Left renal cortex interstitium (tissue), 4 donors: Measurements from ENCODE around the gene DENND2A. TPM values are rescaled to one million over a fixed set of nuclear protein-coding genes. Genes with fewer than 3 reads are reported as not detected.
"Not testable (repeated sequence)": the region's sequence is repeated elsewhere in the genome, so short reads cannot be mapped to it uniquely, and the experiment has no call there.

ENCODE experiments used
- DNase-seq, 4 donors: peaks; one replicate each; pipeline ENCODE4 v3.0.0-alpha.2; 2013; ENCODE audit warnings: low read depth in 4 of 4, low spot score in 2 of 4, missing footprints in 1 of 4
- polyA plus RNA-seq, 4 donors: library from polyadenylated mRNA; unstranded; fragments of 120-200 nt; gene quantifications; one replicate each; pipeline ENCODE4 v1.2.1, GENCODE V29; 2013; ENCODE audit not compliant: insufficient read length in 4 of 4

DENND2A gene
- polyA plus RNA-seq, 4 donors: 35.1 to 41.5 (median 38.8) TPM

GRCh38 chr7:140521421-140521820 lies 119.2 kb downstream of the DENND2A start:
- DNase-seq: no peak

GRCh38 chr7:140519007-140519399 lies 121.6 kb downstream of the DENND2A start:
- no peak for DNase-seq

- no peak for DNase-seq
Observed at GRCh38 chr7:140518370-140519006, 122.1 kb downstream of the DENND2A start.

- peak in 3 of 4 donors; percentile 68 to 82 (median 78) for DNase-seq
Observed at GRCh38 chr7:140517546-140518369, 122.9 kb downstream of the DENND2A start.

GRCh38 chr7:140512317-140513000 lies 128.2 kb downstream of the DENND2A start:
- DNase-seq: no peak

- DNase-seq: no peak
Observed at GRCh38 chr7:140509789-140510188, 130.8 kb downstream of the DENND2A start.

- not testable (repeated sequence) for DNase-seq
Observed at GRCh38 chr7:140507556-140507955, 133.1 kb downstream of the DENND2A start.

GRCh38 chr7:140506788-140507464 lies 133.7 kb downstream of the DENND2A start:
- DNase-seq: no peak

GRCh38 chr7:140501966-140502365 lies 138.6 kb downstream of the DENND2A start:
- DNase-seq: no peak

- not testable (repeated sequence) for DNase-seq
Observed at GRCh38 chr7:140497807-140498206, 142.8 kb downstream of the DENND2A start.

GRCh38 chr7:140497241-140497769 lies 143.3 kb downstream of the DENND2A start:
- no peak for DNase-seq

GRCh38 chr7:140495514-140496097 lies 145.0 kb downstream of the DENND2A start:
- DNase-seq: no peak

GRCh38 chr7:140494867-140495266 lies 145.7 kb downstream of the DENND2A start:
- DNase-seq: no peak

GRCh38 chr7:140489026-140489359 lies 151.6 kb downstream of the DENND2A start:
- no peak for DNase-seq

- no peak for DNase-seq
Observed at GRCh38 chr7:140485500-140486265, 154.9 kb downstream of the DENND2A start.

- DNase-seq: no peak
Observed at GRCh38 chr7:140484951-140485499, 155.6 kb downstream of the DENND2A start.

- no peak for DNase-seq
Observed at GRCh38 chr7:140484479-140484878, 156.1 kb downstream of the DENND2A start.

- DNase-seq: no peak
Observed at GRCh38 chr7:140479739-140480084, 160.9 kb downstream of the DENND2A start.

GRCh38 chr7:140479062-140479738 lies 161.4 kb downstream of the DENND2A start, which contains the start of gene MKRN1:
Gene MKRN1 (minus strand): TSS chr7:140479505. CDS start chr7:140479344, 161 bp downstream.
- peak; percentile 75 to 89 (median 86) for DNase-seq
